GM12872 (cell line): Measurements from ENCODE around the gene FN3K.

Source experiments
- CTCF ChIP-seq: IDR thresholded peaks from 3 replicates; pipeline ENCODE4 v1.5.1; 2011; ENCODE audit warnings: low read depth, mild to moderate bottlenecking, low read length, moderate library complexity; ENCODE audit not compliant: insufficient read depth

Gene FN3K

DNA sequence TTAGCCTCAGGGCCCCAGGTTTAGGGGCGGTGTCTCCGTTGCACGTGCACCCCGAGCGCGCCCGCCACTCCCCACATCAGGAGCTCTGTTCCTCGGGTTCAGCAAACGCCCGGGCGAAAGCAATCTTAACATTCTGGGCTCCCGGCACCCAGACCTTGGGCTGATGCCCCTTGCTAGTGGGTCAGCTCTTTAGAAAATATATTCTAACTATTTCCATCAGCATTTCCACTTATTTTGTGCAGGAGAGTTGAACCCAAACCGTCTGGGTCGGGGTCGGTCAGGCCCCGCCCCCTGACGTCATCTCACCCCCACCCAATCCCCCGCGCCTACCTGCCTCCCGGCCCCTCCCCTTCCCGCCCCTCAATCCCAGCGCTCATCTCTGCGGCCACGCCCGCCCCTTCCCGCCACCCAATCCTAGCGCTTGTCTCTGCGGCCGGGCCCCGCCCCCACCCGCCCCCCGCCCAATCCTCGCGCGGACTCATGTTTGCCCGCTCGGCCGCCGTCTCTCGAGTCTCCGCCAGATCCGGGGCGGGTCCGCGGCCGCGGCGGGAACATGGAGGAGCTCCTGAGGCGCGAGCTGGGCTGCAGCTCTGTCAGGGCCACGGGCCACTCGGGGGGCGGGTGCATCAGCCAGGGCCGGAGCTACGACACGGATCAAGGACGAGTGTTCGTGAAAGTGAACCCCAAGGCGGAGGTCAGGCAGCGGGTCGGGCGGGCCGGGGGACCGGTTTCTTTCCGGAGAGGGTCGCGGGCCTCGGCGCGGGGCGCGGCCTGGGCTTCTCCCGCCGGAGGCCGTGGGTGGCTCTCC, 19.0 kb upstream of the FN3K start, which contains the start of gene FN3KRP:
TSS of gene FN3KRP (plus strand) at position 504 of the 808 bp plus-strand sequence. CDS start at position 554, 50 bp downstream.
- TF ChIP-seq CTCF, result no peak

DNA sequence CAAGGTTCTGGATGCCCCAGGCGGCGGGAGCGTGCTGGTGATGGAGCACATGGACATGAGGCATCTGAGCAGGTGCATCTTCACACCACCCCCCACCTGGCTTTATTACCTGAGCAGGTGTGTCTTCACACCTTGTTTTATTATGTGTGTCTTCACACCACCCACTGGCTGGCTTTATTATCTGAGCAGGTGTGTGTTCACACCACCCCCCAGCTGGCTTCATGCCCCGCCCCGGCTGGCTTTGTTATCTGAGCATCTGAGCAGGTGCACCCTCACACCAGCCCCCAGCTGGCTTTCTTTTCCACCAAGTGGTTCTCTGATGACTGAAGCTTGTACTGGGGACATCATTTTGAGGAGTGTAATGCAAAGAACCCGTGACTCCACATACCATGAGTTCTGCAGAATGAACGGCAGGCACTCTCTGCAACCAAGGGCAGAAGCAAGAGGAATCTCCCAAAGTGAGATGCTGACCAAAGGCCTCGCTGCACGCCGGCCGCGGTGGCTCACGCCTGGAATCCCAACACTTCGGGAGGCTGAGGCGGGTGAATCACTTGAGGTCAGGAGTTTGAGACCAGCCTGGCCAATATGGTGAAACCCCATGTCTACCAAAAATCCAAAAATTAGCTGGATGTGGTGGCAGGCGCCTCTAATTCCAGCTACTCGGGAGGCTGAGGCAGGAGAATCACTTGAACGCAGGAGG, 16.3 kb upstream of the FN3K start:
- no peak for TF ChIP-seq CTCF

GRCh38 chr17:82720204-82720603, 15.2 kb upstream of the FN3K start:
- no peak for TF ChIP-seq CTCF

DNA sequence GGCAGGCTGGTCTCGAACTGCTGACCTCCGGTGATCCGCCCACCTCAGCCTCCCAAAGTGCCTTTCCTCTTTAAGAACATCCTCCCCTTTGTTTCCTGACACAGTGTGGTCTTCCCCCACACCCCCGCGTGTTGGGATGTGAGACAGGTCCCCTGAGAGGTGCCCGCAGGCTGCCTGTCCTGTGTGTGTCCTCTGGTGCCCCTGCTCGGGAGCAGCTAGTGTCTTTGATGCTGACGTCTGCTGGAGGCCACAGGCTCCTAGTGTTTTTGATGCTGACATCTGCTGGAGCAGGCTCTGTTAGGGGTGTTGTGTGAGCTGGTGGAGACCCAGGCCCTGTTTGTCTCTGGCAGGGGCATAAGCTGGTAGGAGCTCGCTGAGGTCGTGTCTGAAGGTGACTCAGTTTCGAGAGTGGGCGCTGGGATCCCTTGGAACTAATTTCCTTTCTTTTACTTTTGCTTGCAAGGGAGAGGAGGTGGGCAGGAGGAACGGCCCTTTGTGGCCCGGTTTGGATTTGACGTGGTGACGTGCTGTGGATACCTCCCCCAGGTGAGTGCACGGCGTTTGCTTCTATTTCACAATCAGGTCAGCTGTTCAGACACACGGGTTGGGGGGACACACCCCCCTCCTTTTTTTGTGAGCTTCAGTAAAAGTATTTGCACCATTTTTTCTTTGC, 12.9 kb upstream of the FN3K start:
- no peak for TF ChIP-seq CTCF

- TF ChIP-seq CTCF, result no peak
Observed at GRCh38 chr17:82723169-82723807, 12.1 kb upstream of the FN3K start.

- TF ChIP-seq CTCF, result no peak
Observed at GRCh38 chr17:82726427-82726826, 9.0 kb upstream of the FN3K start.
